H9 (cell line): Measurements from ENCODE around the gene SPPL3. TPM values are rescaled to one million over a fixed set of nuclear protein-coding genes. Genes with fewer than 3 reads are reported as not detected.
A peak's percentile ranks its signal among the peaks of the same experiment; 100 is the strongest.

ENCODE experiments used
- DNase-seq: peaks from one replicate; pipeline ENCODE4 v3.0.0-alpha.2; 2017
- H2AFZ ChIP-seq: one replicate; pipeline ENCODE4 v1.6.1; 2013; ENCODE audit warnings: mild to moderate bottlenecking, low read length, control low read depth, moderate library complexity
- H2AK5ac ChIP-seq: 2 replicates; pipeline ENCODE4 v1.6.1; 2013; ENCODE audit warnings: low read length, control low read depth, mixed read lengths; ENCODE audit not compliant: insufficient read length
- H2BK120ac ChIP-seq: one replicate; pipeline ENCODE4 v1.6.1; 2013; ENCODE audit warnings: low read depth, mild to moderate bottlenecking, low read length, control low read depth, inconsistent platforms; ENCODE audit not compliant: poor library complexity, severe bottlenecking
- H2BK12ac ChIP-seq: 2 replicates; pipeline ENCODE4 v1.6.1; 2013; ENCODE audit warnings: low read length, control low read depth, mixed read lengths, low read depth; ENCODE audit not compliant: insufficient read length
- H2BK15ac ChIP-seq: 2 replicates; pipeline ENCODE4 v1.6.1; 2013; ENCODE audit warnings: low read depth, low read length, control low read depth
- H2BK20ac ChIP-seq: one replicate; pipeline ENCODE4 v1.6.1; 2013; ENCODE audit warnings: low read depth, mild to moderate bottlenecking, low read length, control low read depth, inconsistent platforms; ENCODE audit not compliant: poor library complexity, severe bottlenecking
- H2BK5ac ChIP-seq: 2 replicates; pipeline ENCODE4 v1.6.1; 2013; ENCODE audit warnings: low read length, control low read depth, mixed read lengths; ENCODE audit not compliant: insufficient read length
- H3K14ac ChIP-seq: 2 replicates; pipeline ENCODE4 v1.6.1; 2013; ENCODE audit warnings: low read length, control low read depth; ENCODE audit not compliant: insufficient read depth
- H3K18ac ChIP-seq: 2 replicates; pipeline ENCODE4 v1.6.1; 2013; ENCODE audit warnings: low read depth, mild to moderate bottlenecking, mixed read lengths, low read length, control low read depth; ENCODE audit not compliant: insufficient read length
- H3K23ac ChIP-seq: 2 replicates; pipeline ENCODE4 v1.6.1; 2013; ENCODE audit warnings: low read length, control low read depth, mixed read lengths, low read depth; ENCODE audit not compliant: insufficient read length
- H3K23me2 ChIP-seq: 2 replicates; pipeline ENCODE4 v1.6.1; 2013; ENCODE audit warnings: low read depth, mild to moderate bottlenecking, mixed read lengths, low read length, control low read depth; ENCODE audit not compliant: insufficient read length, poor library complexity, severe bottlenecking
- H3K27ac ChIP-seq: 2 replicates; pipeline ENCODE4 v1.5.1; 2013; ENCODE audit warnings: low read length, control low read depth, mixed read lengths, low read depth; ENCODE audit not compliant: insufficient read length
- H3K27me3 ChIP-seq: 2 replicates; pipeline ENCODE4 v1.6.1; 2013; ENCODE audit warnings: low read length, control low read depth, inconsistent platforms; ENCODE audit not compliant: insufficient read depth
- H3K4ac ChIP-seq: 2 replicates; pipeline ENCODE4 v1.6.1; 2013; ENCODE audit warnings: low read depth, mild to moderate bottlenecking, control low read depth, inconsistent platforms, low read length, moderate library complexity
- H3K4me1 ChIP-seq: 2 replicates; pipeline ENCODE4 v1.6.1; 2013; ENCODE audit warnings: low read length, control low read depth, inconsistent platforms; ENCODE audit not compliant: insufficient read depth
- H3K4me2 ChIP-seq: 2 replicates; pipeline ENCODE4 v1.6.1; 2013; ENCODE audit warnings: low read length, control low read depth, mixed read lengths; ENCODE audit not compliant: insufficient read length, insufficient read depth
- H3K56ac ChIP-seq: 2 replicates; pipeline ENCODE4 v1.6.1; 2013; ENCODE audit warnings: low read depth, mild to moderate bottlenecking, mixed read lengths, low read length, control low read depth; ENCODE audit not compliant: insufficient read length
- H3K79me1 ChIP-seq: 2 replicates; pipeline ENCODE4 v1.6.1; 2013; ENCODE audit warnings: low read depth, mild to moderate bottlenecking, moderate library complexity, low read length, control low read depth, inconsistent platforms; ENCODE audit not compliant: insufficient read depth, poor library complexity, severe bottlenecking
- H3K79me2 ChIP-seq: 2 replicates; pipeline ENCODE4 v1.6.1; 2013; ENCODE audit warnings: low read length, control low read depth, inconsistent platforms; ENCODE audit not compliant: insufficient read depth
- H3K9ac ChIP-seq: 2 replicates; pipeline ENCODE4 v1.6.1; 2013; ENCODE audit warnings: low read length, control low read depth, mixed read lengths; ENCODE audit not compliant: insufficient read length; ENCODE audit errors: extremely low read depth
- H3K9me3 ChIP-seq: one replicate; pipeline ENCODE4 v1.6.1; 2013; ENCODE audit warnings: low read depth, low read length, inconsistent platforms; ENCODE audit not compliant: control insufficient read depth
- H3T11ph ChIP-seq: one replicate; pipeline ENCODE4 v1.6.1; 2013; ENCODE audit warnings: mild to moderate bottlenecking, low read length, control low read depth, inconsistent platforms
- H4K20me1 ChIP-seq: one replicate; pipeline ENCODE4 v1.6.1; 2013; ENCODE audit not compliant: control insufficient read depth, insufficient read length, insufficient read depth
- H4K5ac ChIP-seq: 2 replicates; pipeline ENCODE4 v1.6.1; 2013; ENCODE audit warnings: low read depth, mild to moderate bottlenecking, mixed read lengths, low read length, control low read depth; ENCODE audit not compliant: insufficient read length
- H4K8ac ChIP-seq: replicated peaks from 2 replicates; pipeline ENCODE4 v1.6.1; 2013; ENCODE audit warnings: low read length, control low read depth, mixed read lengths, low read depth; ENCODE audit not compliant: insufficient read length
- H4K91ac ChIP-seq: 2 replicates; pipeline ENCODE4 v1.6.1; 2013; ENCODE audit warnings: low read depth, mild to moderate bottlenecking, moderate library complexity, mixed read lengths, low read length, control low read depth; ENCODE audit not compliant: insufficient read length
- H3K27ac Mint-ChIP-seq, 3 experiments: 2 replicates in 2 of 3; 3 replicates in 1 of 3; pipeline ENCODE4 v1.8.0; 2020 to 2021; ENCODE audit warnings: mixed read lengths in 3 of 3, mild to moderate bottlenecking in 1 of 3, moderate library complexity in 1 of 3
- H3K27me3 Mint-ChIP-seq: 2 replicates; pipeline ENCODE4 v1.8.0; 2021; ENCODE audit warnings: low read depth, mild to moderate bottlenecking, moderate library complexity, mixed read lengths
- H3K36me3 Mint-ChIP-seq, 3 experiments: 2 replicates in 2 of 3; 3 replicates in 1 of 3; pipeline ENCODE4 v1.8.0; 2020 to 2021; ENCODE audit warnings: low read depth in 3 of 3, mixed read lengths in 3 of 3; ENCODE audit not compliant: insufficient read depth in 1 of 3
- H3K4me1 Mint-ChIP-seq, 2 experiments: 2 replicates each; pipeline ENCODE4 v1.8.0; 2020; ENCODE audit warnings: mixed read lengths in 2 of 2
- H3K4me3 Mint-ChIP-seq, 2 experiments: 2 replicates in 1 of 2; 3 replicates in 1 of 2; pipeline ENCODE4 v1.8.0; 2020 to 2021; ENCODE audit warnings: mild to moderate bottlenecking in 2 of 2, mixed read lengths in 2 of 2, moderate library complexity in 1 of 2
- H3K9me3 Mint-ChIP-seq, 2 experiments: 2 replicates in 1 of 2; 3 replicates in 1 of 2; pipeline ENCODE4 v1.8.0; 2020; ENCODE audit warnings: mild to moderate bottlenecking in 2 of 2, mixed read lengths in 2 of 2, moderate library complexity in 1 of 2
- WGBS: extraction: QIAGEN DNeasy Blood & Tissue Kit; methylation state at CpG from one replicate; pipeline ENCODE4 v1.1.7; 2013; ENCODE audit warnings: missing lambda C conversion rate, low lambda C conversion rate, mixed read lengths; ENCODE audit not compliant: insufficient read length; ENCODE audit errors: extremely low coverage; 5-methylcytosine and 5-hydroxymethylcytosine counted together
- total RNA-seq: library from RNA; stranded (reverse); gene quantifications from 2 replicates; pipeline ENCODE4 v1.2.1, GENCODE V29; 2021
- TF ChIP-seq, protein P1 (sequence below): fragments of 200-600 bp; sonication (generic); conservative IDR thresholded peaks from 3 replicates; pipeline ENCODE4 v1.8.0; 2021; ENCODE audit warnings: antibody characterized with exemption, mild to moderate bottlenecking

Gene SPPL3
- total RNA-seq, 1 experiment from 2014 or later = 46.3 TPM

GRCh38 chr12:120886199-120887018, 17.7 kb downstream of the SPPL3 start:
- no peaks in the 10 kb centered on the region for H3K36me3 Mint-ChIP-seq
- no peaks in the 10 kb centered on the region for H3K27me3 Mint-ChIP-seq
- H3K23ac ChIP-seq = no peak overlapping the region
- H3K9me3 ChIP-seq = no peaks in the 10 kb centered on the region
- H4K5ac ChIP-seq = no peak overlapping the region
- WGBS = no CpG with 5 or more reads among the region's 4 CpGs
- no peak overlapping the region for H2BK12ac ChIP-seq
- H4K91ac ChIP-seq = no peak overlapping the region
- no peak overlapping the region for H2BK120ac ChIP-seq
- no peak overlapping the region for H3K4me3 Mint-ChIP-seq
- no peak overlapping the region for H3K9ac ChIP-seq
- H3K4me1 ChIP-seq = peaks cover 5% of the 10 kb centered on the region
- no peak overlapping the region for H3K14ac ChIP-seq
- H3K56ac ChIP-seq = no peak overlapping the region
- no peak overlapping the region for H3K4ac ChIP-seq
- peaks cover 7% of the 10 kb centered on the region; the same call in 1 of the 2 replicates for H3K79me2 ChIP-seq
- no peak overlapping the region for H3K4me2 ChIP-seq
- peaks cover 5% of the 10 kb centered on the region in 2 experiments for H3K4me1 Mint-ChIP-seq
- H2BK5ac ChIP-seq = no peak overlapping the region
- TF ChIP-seq, protein P1, sequence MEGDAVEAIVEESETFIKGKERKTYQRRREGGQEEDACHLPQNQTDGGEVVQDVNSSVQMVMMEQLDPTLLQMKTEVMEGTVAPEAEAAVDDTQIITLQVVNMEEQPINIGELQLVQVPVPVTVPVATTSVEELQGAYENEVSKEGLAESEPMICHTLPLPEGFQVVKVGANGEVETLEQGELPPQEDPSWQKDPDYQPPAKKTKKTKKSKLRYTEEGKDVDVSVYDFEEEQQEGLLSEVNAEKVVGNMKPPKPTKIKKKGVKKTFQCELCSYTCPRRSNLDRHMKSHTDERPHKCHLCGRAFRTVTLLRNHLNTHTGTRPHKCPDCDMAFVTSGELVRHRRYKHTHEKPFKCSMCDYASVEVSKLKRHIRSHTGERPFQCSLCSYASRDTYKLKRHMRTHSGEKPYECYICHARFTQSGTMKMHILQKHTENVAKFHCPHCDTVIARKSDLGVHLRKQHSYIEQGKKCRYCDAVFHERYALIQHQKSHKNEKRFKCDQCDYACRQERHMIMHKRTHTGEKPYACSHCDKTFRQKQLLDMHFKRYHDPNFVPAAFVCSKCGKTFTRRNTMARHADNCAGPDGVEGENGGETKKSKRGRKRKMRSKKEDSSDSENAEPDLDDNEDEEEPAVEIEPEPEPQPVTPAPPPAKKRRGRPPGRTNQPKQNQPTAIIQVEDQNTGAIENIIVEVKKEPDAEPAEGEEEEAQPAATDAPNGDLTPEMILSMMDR = no peak
- H3T11ph ChIP-seq = no peak overlapping the region
- DNase-seq = no peak
- no peaks in the 10 kb centered on the region for H3K27me3 ChIP-seq
- no peaks in the 10 kb centered on the region for H3K9me3 Mint-ChIP-seq
- H2BK20ac ChIP-seq = no peak overlapping the region
- no peaks in the 10 kb centered on the region for H4K20me1 ChIP-seq
- no peak overlapping the region for H4K8ac ChIP-seq
- no peak overlapping the region for H2AK5ac ChIP-seq
- H3K27ac ChIP-seq = no peak overlapping the region
- no peak overlapping the region for H3K18ac ChIP-seq
- H2AFZ ChIP-seq = no peak overlapping the region
- H2BK15ac ChIP-seq = no peak overlapping the region
- H3K79me1 ChIP-seq = peaks cover 11% of the 10 kb centered on the region
- no peaks in the 10 kb centered on the region for H3K23me2 ChIP-seq
- 0 out of 7 replicates have a peak overlapping the region, but pooled peaks of 1 of the 3 experiments have one; percentile 17 for H3K27ac Mint-ChIP-seq
